GM18505 (cell line): Measurements from ENCODE around the gene GLIS1.

Source experiments
- ATAC-seq: cut with Tn5 transposase; IDR thresholded peaks from one replicate; pipeline ENCODE4 v1.9.1; 2021; ENCODE audit not compliant: unreplicated experiment
- POLR2A ChIP-seq: IDR thresholded peaks from 4 replicates; pipeline ENCODE4 v1.6.1; 2011; ENCODE audit warnings: borderline replicate concordance; ENCODE audit not compliant: insufficient read depth, insufficient read length; ENCODE audit errors: extremely low read depth

GLIS1 gene

DNA sequence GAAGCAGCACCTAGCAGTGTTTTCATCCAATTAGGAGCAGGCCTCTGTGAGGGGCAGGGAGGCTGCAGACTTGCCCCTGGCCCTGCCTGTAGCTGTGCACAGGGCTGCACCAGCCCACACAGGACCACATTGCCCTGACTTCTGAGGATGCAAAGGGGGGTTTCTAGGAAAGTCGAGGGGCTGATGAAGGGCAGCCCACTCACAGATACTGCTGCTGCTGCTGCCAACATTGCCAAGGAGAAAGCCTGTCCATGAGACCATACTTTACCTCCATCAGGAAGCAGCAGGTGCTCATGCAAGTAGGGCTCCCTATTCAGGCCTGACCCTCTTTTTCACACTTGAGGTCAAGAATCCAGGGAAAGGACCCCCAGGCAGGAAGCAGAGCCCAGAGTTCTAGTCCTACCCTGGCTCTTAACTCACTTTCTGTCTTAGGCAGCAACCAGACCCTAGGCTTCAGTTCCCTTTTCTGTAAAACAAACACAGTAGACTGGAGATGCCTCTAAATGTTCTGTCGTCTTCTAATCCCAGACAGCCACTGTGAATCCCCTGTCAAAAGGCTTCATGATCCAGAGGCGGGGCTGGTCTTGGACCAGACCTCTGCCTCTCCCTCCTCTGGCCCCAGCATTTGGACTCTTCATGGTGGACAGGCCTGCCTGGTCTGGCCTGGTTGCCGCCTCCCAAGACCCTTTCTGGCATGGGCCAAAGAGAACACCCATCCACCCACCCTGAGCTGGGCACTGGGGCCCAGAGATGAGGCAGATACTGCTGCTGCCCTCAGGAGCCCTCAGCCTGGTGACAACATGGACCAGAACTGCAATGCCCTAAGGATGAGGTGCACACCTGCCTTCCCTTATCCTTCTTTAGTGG lies 120.2 kb downstream of the GLIS1 start:
- ATAC-seq: no peak
- no peak for TF ChIP-seq POLR2A

DNA sequence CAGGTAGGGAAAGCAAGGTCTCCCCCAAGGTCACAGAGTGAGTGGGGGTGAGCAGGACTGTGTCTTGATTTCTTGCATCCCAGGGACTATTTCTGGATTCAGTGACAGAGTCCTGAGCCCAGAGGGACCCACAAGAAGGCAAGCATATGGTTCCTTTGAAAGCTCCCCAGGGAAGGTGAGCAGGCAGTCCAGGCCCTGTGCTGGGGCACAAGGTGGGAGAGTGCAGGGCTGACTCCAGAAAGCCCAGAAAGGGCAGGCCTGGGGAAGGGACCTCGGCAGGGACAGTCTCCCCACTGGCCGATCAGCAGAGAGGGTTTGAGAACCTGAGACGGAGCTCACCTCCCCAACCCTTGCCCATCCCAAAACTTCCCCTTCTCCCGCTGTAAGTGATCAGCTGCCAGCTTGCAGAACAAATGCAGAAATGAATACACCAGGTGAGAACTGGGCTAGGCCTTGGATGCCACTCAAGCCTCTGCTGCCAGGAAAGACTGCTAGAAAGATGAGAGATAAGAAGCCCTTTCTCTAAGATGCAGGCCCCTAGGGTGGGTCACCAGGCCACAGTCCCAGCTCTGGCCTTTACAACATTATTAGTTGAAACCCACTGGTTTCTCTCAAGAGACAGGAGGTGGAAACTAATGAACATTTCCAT lies 121.0 kb downstream of the GLIS1 start:
- TF ChIP-seq POLR2A: no peak
- no peak for ATAC-seq

DNA sequence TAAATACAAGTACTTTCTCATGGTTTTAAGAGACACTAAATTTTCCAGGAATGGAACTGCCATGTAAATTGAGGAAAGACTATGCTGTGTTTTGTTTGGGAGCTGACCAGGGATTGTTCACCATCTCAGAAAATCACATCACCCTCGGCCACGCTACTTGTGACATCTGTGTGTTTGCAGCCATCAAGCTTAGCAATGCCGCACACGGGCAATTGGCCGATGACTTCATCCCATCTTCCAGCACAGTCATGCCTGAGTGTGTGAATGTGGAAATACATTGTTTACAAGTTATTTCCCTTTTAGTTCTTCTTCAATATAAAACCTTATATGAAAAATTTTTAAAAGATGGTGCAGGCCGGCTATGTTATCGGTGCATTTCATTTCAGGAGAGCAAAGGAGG lies 121.6 kb downstream of the GLIS1 start:
- ATAC-seq: no peak

DNA sequence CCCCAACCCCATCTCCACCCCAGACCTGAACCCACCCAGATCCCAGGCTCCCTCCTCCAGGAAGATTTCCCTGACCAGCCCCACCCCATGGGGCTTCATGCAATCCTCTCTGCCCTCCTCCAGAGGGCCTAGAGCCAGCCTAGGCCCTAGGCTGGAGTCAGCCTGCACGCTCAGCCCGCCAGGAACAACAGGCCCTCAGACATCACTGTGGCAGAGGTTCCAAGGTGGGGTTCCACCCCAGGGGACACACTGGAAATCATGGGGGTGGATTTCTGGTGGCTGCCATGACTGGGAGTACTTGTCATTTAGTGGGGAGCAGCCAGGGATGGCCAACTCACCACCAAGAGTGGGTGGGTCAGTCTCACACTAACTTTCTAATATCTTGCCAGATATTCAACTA lies 122.0 kb downstream of the GLIS1 start:
- ATAC-seq: no peak
- no peak for TF ChIP-seq POLR2A

More for the DNA sequence above, 121.6 kb downstream of the GLIS1 start:
- no peak for TF ChIP-seq POLR2A

DNA sequence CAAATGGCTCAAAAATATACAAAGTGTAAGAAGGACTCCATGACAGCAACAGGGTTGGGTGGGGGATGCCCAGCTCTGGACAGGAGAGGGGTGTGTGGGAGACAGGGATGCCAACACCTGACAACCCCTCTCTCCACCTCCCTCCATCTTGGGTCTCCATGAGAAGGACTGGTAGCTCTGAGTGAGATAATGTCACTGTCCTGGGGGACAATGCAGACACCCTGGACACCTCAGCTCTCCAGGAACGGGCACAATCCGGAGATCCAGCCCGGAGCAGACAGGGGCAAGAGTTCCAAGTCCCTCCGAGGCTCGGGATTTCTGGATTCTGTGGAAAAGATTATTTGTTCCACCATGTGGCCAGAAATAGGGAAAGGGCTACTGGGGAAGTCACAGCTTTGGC lies 122.5 kb downstream of the GLIS1 start:
- ATAC-seq: no peak
- TF ChIP-seq POLR2A: no peak

DNA sequence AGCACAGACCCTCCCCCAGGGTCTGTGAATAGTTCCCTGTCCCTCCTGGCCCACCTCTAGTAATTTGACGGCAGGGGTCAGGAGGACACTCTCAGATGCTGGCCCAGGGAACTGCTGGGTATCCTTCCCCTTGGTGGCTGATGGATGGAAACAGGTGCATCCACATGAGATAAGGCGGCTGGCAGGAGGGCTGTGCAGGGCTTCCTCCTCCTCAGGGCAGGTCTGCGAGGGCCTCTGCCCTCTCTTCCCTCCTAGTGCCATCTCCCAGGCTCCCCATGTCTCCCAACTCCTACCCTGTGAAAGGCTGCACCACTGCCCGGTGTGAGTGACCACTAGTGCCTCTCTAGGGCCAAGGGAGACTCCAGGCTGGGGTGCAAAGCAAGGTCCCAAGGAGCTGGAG lies 123.9 kb downstream of the GLIS1 start:
- TF ChIP-seq POLR2A: no peak
- no peak for ATAC-seq

DNA sequence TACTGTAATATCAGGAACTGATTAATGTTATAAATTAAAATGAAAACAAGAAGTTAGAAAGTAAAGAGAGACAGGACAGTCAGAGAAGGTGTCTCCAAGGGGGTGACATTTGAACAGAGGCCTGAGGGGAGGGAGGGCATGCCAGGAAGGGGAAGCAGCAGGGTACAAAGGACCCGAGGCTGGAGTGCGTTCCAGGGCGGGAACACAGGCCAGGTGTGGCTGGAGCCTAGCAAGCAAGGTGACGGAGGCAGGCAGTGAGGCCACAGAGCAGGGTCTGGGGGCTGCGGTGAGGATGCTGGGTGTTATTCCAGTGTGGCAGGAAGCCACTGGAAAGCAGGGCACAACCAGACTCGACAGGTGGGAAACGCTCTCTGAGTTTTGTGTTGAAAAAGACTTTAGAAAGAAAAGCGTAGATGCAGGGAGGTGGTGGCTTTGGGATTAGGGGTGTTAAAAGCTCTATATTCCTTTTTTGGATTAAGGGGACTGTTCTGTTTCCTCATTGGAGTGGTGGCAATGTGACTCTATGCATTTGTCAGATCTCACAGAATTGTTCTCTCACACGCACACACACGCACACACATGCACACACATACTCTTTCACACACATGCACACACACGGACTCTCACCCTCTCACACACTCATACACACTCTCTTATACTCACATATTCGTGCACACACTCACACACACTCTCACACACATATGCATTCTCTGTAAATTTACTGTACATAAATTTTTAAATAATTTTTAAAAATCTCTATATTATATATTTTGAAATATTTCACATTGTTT lies 124.5 kb downstream of the GLIS1 start:
- ATAC-seq: no peak
- no peak for TF ChIP-seq POLR2A

DNA sequence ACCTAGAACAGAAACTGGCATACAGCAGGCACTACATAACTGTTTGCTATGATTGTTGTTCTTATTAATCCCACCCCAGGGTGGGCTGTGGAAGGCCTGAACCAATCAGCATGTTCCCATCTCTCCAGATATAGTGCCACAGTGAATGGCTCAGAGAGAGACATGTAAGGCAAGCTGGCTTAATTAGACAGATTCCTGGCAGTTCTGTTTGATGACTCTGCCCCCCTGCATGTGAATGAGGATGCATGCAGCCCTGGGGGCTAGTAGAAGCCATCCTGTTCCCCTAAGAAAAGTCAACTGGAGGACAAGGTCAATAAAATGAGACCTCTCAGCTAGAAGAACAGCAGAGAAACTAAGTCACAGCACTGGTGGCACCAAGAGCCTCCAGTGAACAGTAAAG lies 130.3 kb downstream of the GLIS1 start:
- TF ChIP-seq POLR2A: no peak
- no peak for ATAC-seq

DNA sequence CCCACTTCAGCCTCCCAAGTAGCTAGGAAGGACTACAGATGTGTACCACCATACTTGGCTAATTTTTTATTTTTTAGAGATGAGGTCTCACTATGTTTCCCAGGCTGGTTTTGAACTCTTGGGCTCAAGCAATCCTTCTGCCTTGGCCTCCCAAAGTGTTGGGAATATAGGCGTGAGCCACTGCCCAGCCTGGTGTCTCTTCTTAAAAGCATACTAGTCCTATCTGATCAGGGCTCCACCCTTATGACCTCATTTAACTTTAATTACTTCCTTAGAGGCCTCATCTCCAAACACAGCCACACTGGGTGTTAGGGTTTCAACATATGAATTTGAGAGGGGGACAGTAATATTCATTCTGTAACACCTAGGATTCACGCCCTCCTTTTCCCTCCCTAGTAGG lies 130.9 kb downstream of the GLIS1 start:
- ATAC-seq: no peak
- no peak for TF ChIP-seq POLR2A

DNA sequence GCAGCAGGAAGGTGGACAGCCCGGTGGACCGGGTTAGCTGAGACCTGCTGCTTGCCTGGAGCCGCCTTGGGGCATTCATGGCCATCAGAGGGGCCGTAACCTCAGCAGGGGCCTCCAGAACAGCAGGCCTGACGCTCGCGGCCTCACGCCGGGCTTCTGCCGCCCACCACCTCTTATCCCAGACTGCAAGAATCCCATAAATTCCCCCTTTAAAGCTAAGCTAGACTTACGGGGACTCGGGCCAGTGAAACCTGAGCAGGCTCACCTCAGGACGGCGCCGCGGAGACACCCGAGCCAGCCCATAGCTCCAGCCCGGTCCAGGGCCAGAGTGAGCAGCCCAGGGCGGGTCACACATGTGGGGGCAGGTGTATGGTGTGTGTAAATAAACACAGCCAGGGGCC lies 132.3 kb downstream of the GLIS1 start:
- ATAC-seq: no peak
- TF ChIP-seq POLR2A: no peak

DNA sequence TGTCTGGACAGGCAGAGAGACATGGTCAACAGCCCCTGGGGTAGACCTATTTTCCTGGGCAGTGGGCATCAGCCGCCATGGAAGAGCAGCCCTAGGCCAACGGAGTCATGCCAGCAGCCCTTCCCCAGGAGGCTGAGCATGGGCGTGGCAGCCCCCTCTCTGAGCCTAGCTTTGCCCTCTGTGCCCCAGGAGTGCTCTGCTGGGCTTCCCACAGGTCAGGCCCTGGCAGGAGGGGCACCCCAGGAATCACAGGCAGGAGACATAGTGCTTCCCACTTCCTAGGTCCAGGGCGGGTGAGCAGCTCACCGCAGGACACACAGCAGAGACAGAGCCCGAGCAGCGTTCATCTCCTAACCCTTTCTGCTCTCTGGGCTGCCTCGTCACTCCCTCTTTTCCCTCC lies 132.8 kb downstream of the GLIS1 start:
- no peak for TF ChIP-seq POLR2A

DNA sequence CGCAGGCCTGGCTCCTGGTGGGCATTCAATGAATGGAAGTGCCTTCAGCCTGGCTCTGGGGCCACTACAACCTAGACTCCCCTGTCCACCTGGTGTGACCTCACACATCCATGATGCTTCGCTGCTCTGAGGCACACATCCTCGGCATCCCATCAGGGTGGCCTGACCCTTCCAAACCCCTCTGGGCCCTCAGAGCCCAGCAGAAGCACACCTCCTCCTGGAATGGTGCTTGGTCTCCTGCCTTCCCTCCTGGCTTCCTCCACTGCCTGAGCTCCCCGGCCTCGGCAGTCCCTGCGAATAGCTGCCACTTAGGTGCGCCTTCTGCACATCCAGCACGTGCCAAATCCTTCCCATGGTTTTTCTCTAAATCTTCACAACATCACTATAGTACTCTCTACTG lies 133.8 kb downstream of the GLIS1 start:
- ATAC-seq: no peak
- TF ChIP-seq POLR2A: no peak

More for the DNA sequence above, 132.8 kb downstream of the GLIS1 start:
- no peak for ATAC-seq

DNA sequence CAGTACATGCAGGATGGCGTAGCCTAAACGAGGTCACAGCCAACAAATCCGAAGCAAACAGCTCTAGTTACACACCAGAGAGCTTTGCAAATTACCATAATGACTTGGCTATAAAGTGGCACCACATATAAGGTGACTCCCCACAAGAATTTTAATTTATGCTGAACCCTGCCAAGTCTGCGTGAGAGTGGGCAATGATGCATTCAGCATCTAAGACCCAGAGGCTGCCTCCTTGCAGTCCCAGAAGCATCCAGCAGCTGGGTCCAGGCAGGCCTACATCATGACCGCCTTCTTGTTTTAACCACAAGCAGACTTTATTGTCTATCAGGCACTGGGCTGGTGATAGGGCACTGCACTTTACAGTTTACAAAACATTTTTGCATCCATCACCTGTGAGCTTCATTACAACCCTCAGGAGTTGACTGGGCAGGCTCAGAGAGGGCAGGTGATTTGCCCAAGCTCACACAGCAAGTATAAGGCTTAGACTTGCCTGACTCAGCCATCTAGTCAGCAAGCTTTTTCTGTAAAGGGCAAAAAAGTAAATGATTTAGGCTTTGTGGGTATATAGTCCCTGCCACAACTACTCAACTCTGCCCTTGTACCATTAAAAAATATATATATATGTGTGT lies 134.6 kb downstream of the GLIS1 start:
- no peak for ATAC-seq
- TF ChIP-seq POLR2A: no peak
